GDM1 (cell line): ENCODE measurements around the gene LAMA5.
A peak's percentile ranks its signal among the peaks of the same experiment; 100 is the strongest.
"Not testable (repeated sequence)": the region's sequence is repeated elsewhere in the genome, so short reads cannot be mapped to it uniquely, and the experiment has no call there.

Experiments
- DNase-seq: peaks from one replicate; lab custom pipeline; 2025; lab: John Stamatoyannopoulos, UW

LAMA5 gene

DNA sequence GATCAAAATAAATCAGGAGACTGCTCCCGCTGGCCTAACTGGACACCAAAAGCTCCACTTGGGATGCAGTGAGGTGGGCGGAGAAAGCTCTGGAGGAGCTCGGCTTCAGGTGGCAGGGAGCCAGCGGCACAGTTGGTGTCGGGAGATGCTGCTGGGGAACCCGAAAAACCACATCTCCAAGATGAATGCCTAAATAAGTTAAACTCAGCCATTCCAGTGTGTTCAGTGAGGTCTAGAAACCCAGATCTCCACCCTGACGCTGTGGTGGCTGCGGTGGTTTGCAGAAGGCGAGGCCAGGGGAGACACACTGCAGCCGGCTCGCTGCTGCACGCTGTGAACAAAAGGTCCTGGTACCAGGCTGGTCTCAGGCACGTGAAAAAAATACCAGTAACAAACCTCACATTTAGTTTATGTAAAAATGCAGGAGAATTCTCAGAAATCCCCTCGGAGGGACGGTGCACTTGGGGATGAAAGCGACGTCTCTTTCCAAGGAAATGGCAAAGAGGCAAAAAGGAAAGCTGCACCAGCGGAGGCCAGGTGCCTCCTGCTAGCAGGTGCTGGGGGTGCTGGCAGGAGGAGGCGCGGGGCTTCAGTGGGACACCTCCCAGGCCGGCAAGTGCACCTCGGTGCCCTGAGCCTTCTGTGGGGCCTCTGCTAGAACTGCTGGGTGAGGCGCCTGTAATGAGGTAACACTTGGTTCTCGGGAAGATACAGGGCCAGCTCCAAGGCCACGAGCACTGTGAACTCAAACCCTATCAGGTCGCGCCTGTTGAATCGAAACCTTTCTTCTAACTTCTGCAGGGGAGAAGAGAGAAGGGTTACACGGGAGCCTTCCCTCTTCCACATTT, 23.4 kb upstream of the LAMA5 start:
- DNase-seq: no peak

DNA sequence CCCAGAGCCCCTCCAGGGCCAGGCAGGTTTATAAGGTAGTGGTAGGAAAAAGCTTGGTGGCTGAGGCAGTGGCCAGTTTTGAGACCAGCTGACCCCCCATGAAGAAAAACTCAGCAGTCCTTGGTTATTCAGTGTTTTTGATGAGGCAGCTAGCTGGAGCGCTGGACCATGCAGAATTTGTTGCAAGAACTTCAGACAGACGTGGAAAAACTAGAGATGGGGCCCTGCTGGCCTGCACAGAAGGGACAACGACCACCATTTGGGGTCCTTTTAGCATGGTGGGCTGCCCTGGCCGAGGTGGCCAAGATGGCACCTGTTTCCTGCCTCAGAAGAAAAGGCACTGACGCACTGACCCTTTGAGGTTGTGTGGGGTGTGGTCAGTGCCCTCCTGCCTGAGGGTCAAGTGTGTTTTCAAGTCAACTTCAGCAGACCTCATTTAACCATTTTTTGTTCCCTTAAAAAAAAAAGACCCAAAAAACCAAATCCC, 22.5 kb upstream of the LAMA5 start:
- no peak for DNase-seq

DNA sequence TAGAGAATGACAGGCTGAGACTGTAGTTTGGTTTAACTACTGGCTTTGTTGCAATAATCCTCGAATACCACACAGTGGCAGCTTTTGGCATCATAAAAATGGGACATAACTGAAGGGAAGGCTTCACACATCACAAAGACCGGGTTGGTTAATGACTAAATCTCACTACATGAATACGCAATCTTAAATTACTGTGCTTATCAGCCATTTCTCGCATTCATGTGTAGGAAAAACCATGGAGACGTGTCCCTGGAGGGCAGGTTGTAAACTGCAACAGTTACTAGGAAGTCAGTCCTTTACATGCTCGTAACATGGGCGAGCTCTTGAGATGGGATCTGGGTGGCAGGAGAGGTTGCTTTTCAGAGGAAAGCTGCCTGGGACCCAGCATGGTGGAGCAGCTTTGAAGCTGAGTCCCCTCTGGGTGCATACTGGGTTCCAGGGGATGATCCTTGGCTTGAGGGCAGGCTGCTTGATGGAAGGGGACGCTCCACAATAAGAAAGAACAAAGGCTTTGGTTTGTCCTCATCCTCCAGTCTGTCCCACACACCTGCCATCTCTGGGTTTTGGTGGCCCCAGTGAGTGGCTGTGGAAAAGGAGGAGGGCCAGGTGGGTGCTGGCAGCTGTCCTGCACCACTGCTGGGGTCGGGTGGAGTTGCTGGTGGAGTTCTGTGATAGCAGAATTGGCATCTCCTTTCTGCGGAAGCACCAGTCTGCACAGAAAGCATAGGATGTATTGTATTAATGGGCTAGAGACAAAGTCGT, 21.9 kb upstream of the LAMA5 start:
- DNase-seq: no peak

DNA sequence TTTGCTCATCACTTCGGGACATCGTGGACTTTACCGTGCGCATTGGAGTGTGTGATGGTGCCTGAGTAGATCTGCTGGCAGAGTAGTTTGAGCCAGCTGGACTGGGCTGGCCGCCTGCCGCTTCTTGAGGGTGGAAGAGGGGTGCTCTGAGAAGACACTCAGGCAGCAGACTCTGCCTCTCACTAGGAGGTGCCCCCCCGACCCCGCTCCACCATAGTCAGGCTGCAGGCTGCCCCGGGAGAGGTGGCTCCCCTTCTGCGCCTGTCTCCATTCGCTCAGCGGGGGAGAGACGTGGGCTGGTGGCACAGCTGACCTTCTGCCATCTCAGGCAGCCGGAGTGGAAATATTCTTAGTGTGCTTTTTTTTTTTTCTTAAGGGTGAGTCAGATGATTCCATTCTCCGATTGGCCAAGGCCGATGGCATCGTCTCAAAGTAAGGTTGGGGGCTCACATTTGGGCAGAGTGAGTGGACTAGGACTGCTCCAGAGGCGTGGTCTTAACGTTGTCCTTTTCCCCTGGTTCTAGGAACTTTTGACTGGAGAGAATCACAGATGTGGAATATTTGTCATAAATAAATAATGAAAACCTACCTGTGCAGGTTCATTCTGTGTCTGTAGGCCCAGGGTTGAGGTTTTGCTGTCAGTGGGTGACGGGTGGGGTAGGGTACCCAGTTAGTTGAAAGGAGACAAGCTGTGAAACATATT, 21.0 kb upstream of the LAMA5 start:
- DNase-seq: no peak

GRCh38 chr20:62387219-62387913, 20.3 kb upstream of the LAMA5 start:
- DNase-seq: no peak

- peak; percentile 84 for DNase-seq
Observed at GRCh38 chr20:62386383-62387218, 19.5 kb upstream of the LAMA5 start, which contains the start of gene RPS21. TSS of gene RPS21 (plus strand) at chr20:62387103. CDS start at chr20:62387339, 236 bp downstream.

DNA sequence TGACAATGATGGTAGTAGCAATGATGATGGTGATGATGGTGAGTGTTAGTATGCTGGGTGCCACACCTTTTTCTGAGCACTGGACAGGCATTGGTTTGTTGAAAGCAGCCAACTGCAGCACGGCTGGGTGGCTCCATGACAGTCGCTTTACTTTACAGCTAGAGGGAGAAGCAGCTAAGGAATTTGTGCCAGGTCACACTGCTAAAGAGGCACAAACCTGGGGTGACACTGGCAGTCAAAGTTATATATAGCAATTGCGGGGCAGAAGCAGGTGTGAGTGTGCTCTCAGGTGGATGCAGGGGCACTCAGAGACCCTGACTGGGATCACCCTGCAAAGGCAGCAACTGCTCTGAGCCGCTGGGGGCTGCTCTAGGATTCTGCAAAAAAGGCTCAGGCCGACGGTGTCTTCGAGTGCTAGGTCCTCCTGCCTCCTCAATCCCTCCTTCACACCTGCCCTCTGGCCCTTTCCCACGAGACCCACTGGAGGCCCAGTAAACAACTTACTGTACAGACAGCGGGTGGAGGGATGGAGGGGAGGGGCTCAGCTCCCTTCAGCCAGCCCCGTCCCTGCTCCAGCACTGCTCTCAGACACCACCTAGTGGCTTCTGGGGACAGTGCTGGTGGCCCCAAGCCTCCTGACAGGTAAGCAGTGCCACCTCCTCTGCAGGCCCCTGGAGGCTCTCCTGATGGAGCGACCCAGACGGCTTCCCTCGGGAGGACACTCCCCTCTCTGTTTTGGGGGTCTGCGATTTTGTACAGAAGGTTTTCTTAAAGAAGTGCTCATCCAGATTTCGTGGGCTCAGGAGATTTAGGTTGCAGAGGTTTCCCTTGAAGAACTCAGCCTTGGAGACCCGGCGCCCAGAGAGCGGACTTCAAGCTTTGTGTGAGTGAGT, 15.4 kb upstream of the LAMA5 start:
- DNase-seq: peak; percentile 66

DNA sequence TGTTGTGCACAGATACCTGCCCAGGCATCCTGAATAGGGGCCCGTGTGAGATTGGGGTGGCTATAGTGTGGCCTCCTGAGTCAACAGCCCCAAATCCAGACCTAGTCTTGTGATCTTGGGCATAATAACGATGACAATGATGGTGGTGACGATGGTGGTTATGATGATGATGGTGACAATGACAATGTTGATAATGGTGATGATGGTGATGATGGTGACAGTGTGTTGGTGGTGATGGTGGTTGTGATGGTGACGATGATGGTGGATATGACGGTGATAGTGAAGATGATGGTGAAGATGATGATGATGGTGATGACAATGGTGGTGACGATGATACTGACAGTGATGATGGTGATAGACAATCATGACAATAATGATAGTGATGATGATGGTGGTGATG, 14.7 kb upstream of the LAMA5 start:
- DNase-seq: no peak

GRCh38 chr20:62381202-62381797, 14.2 kb upstream of the LAMA5 start:
- DNase-seq: no peak

GRCh38 chr20:62378215-62378614, 11.1 kb upstream of the LAMA5 start:
- no peak for DNase-seq

- no peak for DNase-seq
Observed at GRCh38 chr20:62377615-62378178, 10.6 kb upstream of the LAMA5 start.

- DNase-seq: no peak
Observed at GRCh38 chr20:62377064-62377461, 10.0 kb upstream of the LAMA5 start.

GRCh38 chr20:62376112-62377063, 9.3 kb upstream of the LAMA5 start:
- no peak for DNase-seq

DNA sequence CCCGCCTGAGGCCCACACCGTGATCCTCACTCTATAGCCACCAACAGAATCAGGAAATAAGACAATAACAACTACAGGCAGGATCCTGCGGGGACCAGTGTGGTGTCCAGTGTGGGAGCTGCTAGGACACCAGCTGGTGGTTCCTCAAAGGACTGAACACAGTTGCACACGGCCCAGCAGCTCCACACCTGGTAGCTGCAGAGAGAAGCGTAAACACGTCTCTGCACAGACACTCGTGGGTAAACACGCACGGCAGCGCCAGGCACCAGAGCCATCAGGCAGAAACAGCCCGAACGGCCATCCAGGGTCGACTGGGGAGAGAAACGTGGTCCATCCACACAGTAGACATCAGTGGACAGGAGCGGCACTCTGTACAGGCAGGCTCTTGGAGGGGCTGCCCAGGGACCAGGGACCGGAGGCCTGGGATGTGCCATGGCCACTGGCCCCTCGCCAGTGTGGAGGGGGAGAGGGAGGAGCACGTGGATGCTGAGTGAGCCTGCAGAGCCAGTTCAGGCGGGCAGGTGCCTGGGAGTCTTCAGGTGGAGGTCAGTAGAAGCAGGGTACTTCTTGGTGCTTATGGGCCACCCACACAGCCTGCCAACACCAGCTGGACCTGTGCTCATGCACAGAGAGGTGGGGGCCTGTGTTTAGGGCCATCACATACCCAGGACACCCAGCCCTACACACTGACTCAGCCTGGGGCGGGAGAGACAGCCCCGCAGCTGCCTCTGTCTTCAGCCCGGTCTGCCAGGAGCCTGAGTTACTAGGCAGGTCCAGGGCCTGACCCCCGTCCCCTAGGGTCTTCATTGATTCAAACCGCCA, 7.4 kb upstream of the LAMA5 start:
- DNase-seq: no peak

DNA sequence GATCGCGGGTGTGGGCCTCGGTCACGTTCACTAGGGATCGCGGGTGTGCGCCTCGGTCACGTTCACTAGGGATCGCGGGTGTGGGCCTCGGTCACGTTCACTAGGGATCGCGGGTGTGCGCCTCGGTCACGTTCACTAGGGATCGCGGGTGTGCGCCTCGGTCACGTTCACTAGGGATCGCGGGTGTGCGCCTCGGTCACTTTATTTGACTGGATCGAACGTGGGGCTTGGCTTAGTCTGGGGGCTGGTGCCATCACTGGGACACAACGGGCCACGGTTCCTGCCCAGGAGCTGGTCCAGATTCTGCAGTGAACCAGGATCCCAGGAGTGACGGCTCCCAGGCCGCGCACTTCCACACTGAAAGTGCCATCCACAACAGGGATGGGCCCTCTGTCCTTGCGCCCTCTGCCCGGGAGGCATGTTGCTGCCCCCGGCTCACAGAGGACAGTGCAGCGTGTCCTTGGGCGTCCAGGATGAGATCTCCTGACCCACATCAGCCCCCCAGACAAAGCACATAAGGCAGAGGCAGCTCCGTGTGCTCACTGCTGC, 6.6 kb upstream of the LAMA5 start:
- not testable (repeated sequence) for DNase-seq
